DND-41 (cell line): ENCODE measurements around the gene ABCD1.

ENCODE experiments used
- EZH2 ChIP-seq: IDR thresholded peaks from 3 replicates; pipeline ENCODE4 v1.6.1; 2012; ENCODE audit warnings: borderline replicate concordance, low read depth, mild to moderate bottlenecking, moderate library complexity, low read length, inconsistent platforms; ENCODE audit not compliant: severe bottlenecking
- TF ChIP-seq, protein P1 (sequence below): IDR thresholded peaks from 2 replicates; pipeline ENCODE4 v1.5.1; 2012; ENCODE audit warnings: borderline replicate concordance, low read length, moderate library complexity, mild to moderate bottlenecking; ENCODE audit not compliant: poor library complexity, severe bottlenecking; ENCODE audit errors: extremely low read depth

DNA sequence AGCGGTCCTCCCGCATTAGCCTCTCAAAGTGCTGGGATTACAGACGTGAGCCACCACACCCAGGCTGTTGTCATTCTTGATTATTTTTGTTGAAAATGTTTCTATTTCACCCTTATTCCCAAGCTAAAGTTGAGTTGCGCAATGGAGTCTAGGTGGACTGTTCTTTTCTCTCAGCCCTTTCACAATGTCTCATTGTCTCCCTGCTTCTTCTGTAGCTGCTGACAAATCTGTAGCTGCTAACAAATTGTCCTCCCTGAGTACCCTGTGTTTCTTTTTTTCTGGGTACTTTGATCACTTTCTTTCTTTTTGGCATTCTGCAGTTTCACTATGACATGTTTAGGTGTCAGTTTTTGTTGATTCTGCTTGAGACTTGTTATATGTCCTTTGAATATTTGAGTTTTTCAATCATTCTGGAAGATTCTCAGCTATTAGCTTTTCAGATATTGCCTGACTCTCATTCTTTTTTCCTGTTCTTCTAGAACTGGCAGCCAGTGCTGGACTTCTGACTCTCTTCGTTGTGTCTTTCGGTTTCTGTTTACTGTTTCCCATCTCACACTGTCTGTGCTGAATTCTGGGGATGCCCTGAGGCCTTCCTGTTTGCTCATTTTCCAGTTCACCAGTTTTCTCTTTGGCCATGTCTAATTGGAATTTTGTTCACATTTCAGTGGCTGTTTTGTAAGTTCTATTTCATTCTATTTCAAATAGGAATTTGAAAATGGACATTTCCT is 6.6 kb downstream of the ABCD1 start:
- TF ChIP-seq, protein P1, sequence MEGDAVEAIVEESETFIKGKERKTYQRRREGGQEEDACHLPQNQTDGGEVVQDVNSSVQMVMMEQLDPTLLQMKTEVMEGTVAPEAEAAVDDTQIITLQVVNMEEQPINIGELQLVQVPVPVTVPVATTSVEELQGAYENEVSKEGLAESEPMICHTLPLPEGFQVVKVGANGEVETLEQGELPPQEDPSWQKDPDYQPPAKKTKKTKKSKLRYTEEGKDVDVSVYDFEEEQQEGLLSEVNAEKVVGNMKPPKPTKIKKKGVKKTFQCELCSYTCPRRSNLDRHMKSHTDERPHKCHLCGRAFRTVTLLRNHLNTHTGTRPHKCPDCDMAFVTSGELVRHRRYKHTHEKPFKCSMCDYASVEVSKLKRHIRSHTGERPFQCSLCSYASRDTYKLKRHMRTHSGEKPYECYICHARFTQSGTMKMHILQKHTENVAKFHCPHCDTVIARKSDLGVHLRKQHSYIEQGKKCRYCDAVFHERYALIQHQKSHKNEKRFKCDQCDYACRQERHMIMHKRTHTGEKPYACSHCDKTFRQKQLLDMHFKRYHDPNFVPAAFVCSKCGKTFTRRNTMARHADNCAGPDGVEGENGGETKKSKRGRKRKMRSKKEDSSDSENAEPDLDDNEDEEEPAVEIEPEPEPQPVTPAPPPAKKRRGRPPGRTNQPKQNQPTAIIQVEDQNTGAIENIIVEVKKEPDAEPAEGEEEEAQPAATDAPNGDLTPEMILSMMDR: no peak
- no peak for TF ChIP-seq EZH2
